Ovary (tissue), 9 donors: ENCODE measurements around the gene LTC4S. TPM values are rescaled to one million over a fixed set of nuclear protein-coding genes. Genes with fewer than 3 reads are reported as not detected.

Experiments used
- DNase-seq, 5 donors: peaks; one replicate each; pipeline ENCODE4 v3.0.0-alpha.2; 2019 to 2020
- H3K27ac ChIP-seq, 2 donors: fragments of 200-600 bp; one replicate each; pipeline versions ENCODE4 v1.5.1 to v1.8.0; 2019 to 2022
- H3K27me3 ChIP-seq: fragments of 200-600 bp; one replicate; pipeline ENCODE4 v1.8.0; 2022
- H3K36me3 ChIP-seq: fragments of 200-600 bp; sonication (generic); one replicate; pipeline ENCODE4 v1.5.1; 2019
- H3K4me1 ChIP-seq: one replicate; pipeline ENCODE4 v1.8.1; 2013; ENCODE audit warnings: mild to moderate bottlenecking, moderate library complexity; ENCODE audit not compliant: insufficient read depth
- H3K4me3 ChIP-seq: fragments of 200-600 bp; sonication (generic); one replicate; pipeline ENCODE4 v1.5.1; 2017
- H3K9me3 ChIP-seq, 2 donors: fragments of 200-600 bp in 1 of 2; sonication (generic) in 1 of 2; one replicate each; pipeline versions ENCODE4 v1.5.1 to v1.8.1; 2013 to 2019; ENCODE audit warnings: mild to moderate bottlenecking in 1 of 2, moderate library complexity in 1 of 2
- EP300 ChIP-seq: sonication (generic); formaldehyde crosslinking; IDR thresholded peaks from one replicate; pipeline ENCODE4 v1.6.1; 2017; ENCODE audit warnings: antibody characterized with exemption
- POLR2A ChIP-seq: fragments of 450-650 bp; IDR thresholded peaks from one replicate; pipeline ENCODE4 v1.6.1; 2017; ENCODE audit warnings: antibody characterized with exemption, mild to moderate bottlenecking, moderate library complexity
- WGBS, 3 donors: extraction: QIAGEN DNeasy Blood & Tissue Kit in 1 of 3; methylation state at CpG; one replicate each; pipeline versions ENCODE4 v1.1.5 to v1.1.7; 2013 to 2017; 5-methylcytosine and 5-hydroxymethylcytosine counted together
- intact Hi-C, 4 donors: fragments of 100-400 bp; cut with DNase I; formaldehyde crosslinking; loops; one replicate each; pipeline versions ENCODE4 v1.11.0 to v1.15.1; 2022 to 2023
- polyA plus RNA-seq, 2 donors: library from polyadenylated mRNA; stranded (reverse); fragments of 200-250 nt in 1 of 2; fragments of 350-450 nt in 1 of 2; fragmentation: Illumina TruSeq in 1 of 2; extraction: RNeasy Lipid Tissue Mini Kit (QIAGEN cat#74804) in 1 of 2; gene quantifications; one replicate each; pipeline ENCODE4 v1.2.3, GENCODE V29; 2013 to 2014
- total RNA-seq, 7 donors: library from RNA; depleted of rRNA in 2 of 7; stranded (reverse); fragments of >200 nt in 2 of 7; fragmentation: NEBNext Ultra II Directional in 3 of 7; extraction: Animal tissue kit (Norgen Biotek cat#: 25700) in 3 of 7; gene quantifications; one replicate each; pipeline versions ENCODE4 v1.1.0 to v1.2.4, GENCODE V29; 2016 to 2023
- TF ChIP-seq, protein P1 (sequence below), 3 donors: fragments of 450-650 bp in 2 of 3; fragments of 200-600 bp in 1 of 3; IDR thresholded peaks; one replicate each; pipeline versions ENCODE4 v1.5.1 to v1.8.0; 2016 to 2022; ENCODE audit warnings: antibody characterized with exemption in 3 of 3, mild to moderate bottlenecking in 1 of 3
- donor health status: DM: no; HTN: no; CAD: no; lungs with moderate emphysema.
- donor health status: DM: no; HTN: no; CAD: no.
- donor health status: Bipolar disorder and iron deficiency.
- donor health status: DM: yes; HTN: yes; CAD: no.
- donor health status: DM: no; HTN: no; CAD: no.
- donor health status: DM: yes; HTN: yes; CAD: no.

LTC4S gene
- total and polyA plus RNA-seq, 9 donors: 7.5 to 43.5 (median 16.9) TPM; not detected in 1

- no peak for DNase-seq
- no peak overlapping the region for H3K27ac ChIP-seq
- no peaks in the 10 kb centered on the region for H3K27me3 ChIP-seq
- H3K4me3 ChIP-seq: no peak overlapping the region
- TF ChIP-seq POLR2A (no peak), EP300 (no peak)
- TF ChIP-seq, protein P1, sequence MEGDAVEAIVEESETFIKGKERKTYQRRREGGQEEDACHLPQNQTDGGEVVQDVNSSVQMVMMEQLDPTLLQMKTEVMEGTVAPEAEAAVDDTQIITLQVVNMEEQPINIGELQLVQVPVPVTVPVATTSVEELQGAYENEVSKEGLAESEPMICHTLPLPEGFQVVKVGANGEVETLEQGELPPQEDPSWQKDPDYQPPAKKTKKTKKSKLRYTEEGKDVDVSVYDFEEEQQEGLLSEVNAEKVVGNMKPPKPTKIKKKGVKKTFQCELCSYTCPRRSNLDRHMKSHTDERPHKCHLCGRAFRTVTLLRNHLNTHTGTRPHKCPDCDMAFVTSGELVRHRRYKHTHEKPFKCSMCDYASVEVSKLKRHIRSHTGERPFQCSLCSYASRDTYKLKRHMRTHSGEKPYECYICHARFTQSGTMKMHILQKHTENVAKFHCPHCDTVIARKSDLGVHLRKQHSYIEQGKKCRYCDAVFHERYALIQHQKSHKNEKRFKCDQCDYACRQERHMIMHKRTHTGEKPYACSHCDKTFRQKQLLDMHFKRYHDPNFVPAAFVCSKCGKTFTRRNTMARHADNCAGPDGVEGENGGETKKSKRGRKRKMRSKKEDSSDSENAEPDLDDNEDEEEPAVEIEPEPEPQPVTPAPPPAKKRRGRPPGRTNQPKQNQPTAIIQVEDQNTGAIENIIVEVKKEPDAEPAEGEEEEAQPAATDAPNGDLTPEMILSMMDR (IDR thresholded peaks at IDR 0.05): no peak
- no peaks in the 10 kb centered on the region for H3K9me3 ChIP-seq
- H3K36me3 ChIP-seq: no peaks in the 10 kb centered on the region
- H3K4me1 ChIP-seq: peaks cover 2% of the 10 kb centered on the region
- intact Hi-C loops: loop anchor here in 3 of 4 donors (5.0 to 10.0 kb wide), 2 partner anchors 33 to 141 kb away; partner anchors contain the start of gene TBC1D9B (in 1 of the 3)
- 70 to 74% (median 71%) methylated on average over 8 of the region's 8 CpGs for whole genome bisulfite sequencing, 3 donors
Measured at GRCh38 chr5:179764056-179764455, 29.7 kb upstream of the LTC4S start.

DNA sequence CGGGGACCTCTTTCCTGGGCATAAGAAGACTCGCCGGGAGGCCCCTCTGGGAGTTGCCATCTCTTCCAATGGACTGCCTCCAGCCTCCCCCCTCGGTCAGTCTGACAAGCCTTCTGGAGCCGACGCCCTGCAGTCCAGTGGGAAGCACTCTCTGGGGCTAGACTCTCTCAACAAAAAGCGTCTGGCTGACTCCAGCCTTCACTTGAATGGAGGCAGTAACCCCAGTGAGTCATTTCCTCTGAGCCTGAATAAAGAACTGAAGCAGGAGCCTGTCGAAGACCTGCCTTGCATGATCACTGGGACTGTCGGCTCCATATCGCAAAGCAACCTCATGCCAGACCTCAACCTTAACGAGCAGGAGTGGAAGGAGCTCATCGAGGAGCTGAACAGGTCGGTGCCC lies 28.4 kb upstream of the LTC4S start:
- intact Hi-C loops: loop anchor here in 1 of 4 donors (10.0 kb wide), 1 partner anchor 139 kb away; the partner anchor contains the start of gene TBC1D9B
- Histone ChIP-seq H3K4me3 (no peak overlapping the region), H3K36me3 (no peaks in the 10 kb centered on the region), H3K27ac (no peak overlapping the region), H3K4me1 (no peaks in the 10 kb centered on the region), H3K9me3 (no peaks in the 10 kb centered on the region), H3K27me3 (no peaks in the 10 kb centered on the region)
- TF ChIP-seq POLR2A (no peak), EP300 (no peak)
- TF ChIP-seq, protein P1 (IDR thresholded peaks at IDR 0.05): no peak
- DNase-seq: no peak
- 53 to 64% (median 56%) methylated on average over 13 of the region's 13 CpGs for WGBS, 3 donors

DNA sequence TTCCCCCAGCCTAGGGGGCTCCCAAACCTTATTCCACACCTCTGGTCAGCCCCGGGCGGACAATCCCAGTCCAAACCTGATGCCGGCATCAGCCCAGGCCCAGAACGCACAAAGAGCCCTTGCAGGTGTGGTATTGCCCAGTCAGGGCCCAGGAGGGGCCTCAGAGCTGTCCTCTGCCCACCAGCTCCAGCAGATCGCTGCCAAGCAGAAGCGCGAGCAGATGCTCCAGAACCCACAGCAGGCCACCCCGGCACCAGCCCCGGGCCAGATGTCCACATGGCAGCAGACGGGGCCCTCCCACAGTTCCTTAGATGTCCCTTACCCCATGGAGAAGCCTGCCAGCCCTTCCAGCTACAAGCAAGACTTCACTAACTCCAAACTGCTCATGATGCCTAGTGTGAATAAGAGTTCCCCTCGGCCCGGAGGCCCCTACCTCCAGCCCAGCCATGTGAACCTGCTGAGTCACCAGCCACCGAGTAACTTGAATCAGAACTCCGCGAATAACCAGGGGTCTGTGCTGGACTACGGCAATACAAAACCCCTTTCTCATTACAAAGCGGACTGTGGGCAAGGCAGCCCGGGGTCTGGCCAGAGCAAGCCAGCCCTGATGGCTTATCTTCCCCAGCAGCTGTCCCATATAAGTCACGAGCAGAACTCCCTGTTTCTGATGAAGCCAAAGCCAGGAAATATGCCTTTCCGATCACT lies 27.6 kb upstream of the LTC4S start:
- DNase-seq: no peak
- TF ChIP-seq EP300 (no peak), POLR2A (no peak)
- TF ChIP-seq, protein P1 (IDR thresholded peaks at IDR 0.05): no peak
- no peaks in the 10 kb centered on the region for H3K4me1 ChIP-seq

GRCh38 chr5:179766726-179767455 lies 26.9 kb upstream of the LTC4S start:
- Histone ChIP-seq H3K36me3 (no peaks in the 10 kb centered on the region), H3K4me1 (no peaks in the 10 kb centered on the region), H3K4me3 (no peak overlapping the region), H3K27ac (no peak overlapping the region), H3K9me3 (no peaks in the 10 kb centered on the region), H3K27me3 (no peaks in the 10 kb centered on the region)
- no peak for DNase-seq
- no peak for TF ChIP-seq EP300
- TF ChIP-seq, protein P1 (IDR thresholded peaks at IDR 0.05): no peak
- no peak for TF ChIP-seq POLR2A
- WGBS, 3 donors: 45 to 59% (median 59%) methylated on average over 12 of the region's 12 CpGs
- intact Hi-C loops: loop anchor here in 1 of 4 donors (10.0 kb wide), 1 partner anchor 138 kb away; the partner anchor contains the start of gene TBC1D9B

More for the DNA sequence above, 27.6 kb upstream of the LTC4S start:
- Histone ChIP-seq H3K9me3 (no peaks in the 10 kb centered on the region), H3K4me3 (no peak overlapping the region), H3K27ac (no peak overlapping the region), H3K36me3 (no peaks in the 10 kb centered on the region), H3K27me3 (no peaks in the 10 kb centered on the region)
- intact Hi-C loops: loop anchor here in 1 of 4 donors (10.0 kb wide), 1 partner anchor 139 kb away; the partner anchor contains the start of gene TBC1D9B
- 76 to 80% (median 78%) methylated on average over 19 to 20 of the region's 20 CpGs for WGBS, 3 donors
